SK-N-SH (cell line): ENCODE measurements around the gene GRPEL2. TPM values are rescaled to one million over a fixed set of nuclear protein-coding genes. Genes with fewer than 3 reads are reported as not detected.

ENCODE experiments used
- CTCF ChIA-PET: fragments of 300-600, 350-600 bp; formaldehyde crosslinking; extraction: SDS; loops from one replicate; lab custom pipeline; 2021; lab: Yijun Ruan, JAX
- POLR2A ChIA-PET: fragments of 350-600 bp; sonication (Branson Sonifier 250); formaldehyde crosslinking; extraction: SDS; loops from one replicate; lab custom pipeline; 2020; ENCODE audit warnings: antibody characterized with exemption, inconsistent platforms; lab: Yijun Ruan, JAX
- DNase-seq: peaks from one replicate; pipeline ENCODE4 v3.0.0; 2012
- H2AFZ ChIP-seq: fragments of 200-600 bp; sonication (generic); 2 replicates; pipeline ENCODE4 v1.8.1; 2016; ENCODE audit warnings: antibody characterized with exemption, mild to moderate bottlenecking, low read depth
- H3F3A ChIP-seq: fragments of 200-600 bp; sonication (generic); replicated peaks from 2 replicates; pipeline ENCODE3; 2016; ENCODE audit warnings: antibody characterized with exemption, mild to moderate bottlenecking; ENCODE audit not compliant: insufficient read depth
- H3K27ac ChIP-seq, 2 experiments: fragments of 200-500 bp in 1 of 2; fragments of 200-600 bp in 1 of 2; sonication (Bioruptor generic) in 1 of 2; sonication (generic), shearing (Covaris generic) in 1 of 2; 2 replicates each; pipeline versions ENCODE4 v1.5.1 to v1.6.1; 2014 to 2016; ENCODE audit warnings: low read depth in 2 of 2, inconsistent platforms in 1 of 2, low read length in 1 of 2, mild to moderate bottlenecking in 1 of 2, mixed read lengths in 1 of 2
- H3K27me3 ChIP-seq: fragments of 200-600 bp; sonication (generic), shearing (Covaris generic); 2 replicates; pipeline ENCODE4 v1.6.1; 2016; ENCODE audit warnings: mixed run types; ENCODE audit not compliant: insufficient read depth
- H3K36me3 ChIP-seq, 2 experiments: fragments of 200-500 bp in 1 of 2; fragments of 200-600 bp in 1 of 2; sonication (Bioruptor generic) in 1 of 2; sonication (generic) in 1 of 2; replicated peaks in 1 of 2; 2 replicates each; pipeline versions ENCODE3 to v1.5.1; 2014 to 2016; ENCODE audit warnings: low read length in 1 of 2, mild to moderate bottlenecking in 1 of 2; ENCODE audit not compliant: insufficient read depth in 2 of 2, control insufficient read depth in 1 of 2
- H3K4me1 ChIP-seq, 2 experiments: fragments of 200-500 bp in 1 of 2; fragments of 200-600 bp in 1 of 2; sonication (Bioruptor generic) in 1 of 2; sonication (generic), shearing (Covaris generic) in 1 of 2; 2 replicates each; pipeline versions ENCODE4 v1.5.1 to v1.6.1; 2014 to 2016; ENCODE audit warnings: low read depth in 1 of 2, low read length in 1 of 2, mixed run types in 1 of 2; ENCODE audit not compliant: insufficient read depth in 2 of 2, control insufficient read depth in 1 of 2
- H3K4me2 ChIP-seq: fragments of 200-600 bp; sonication (generic), shearing (Covaris generic); 2 replicates; pipeline ENCODE4 v1.6.1; 2017; ENCODE audit warnings: mixed run types
- H3K4me3 ChIP-seq, 2 experiments: fragments of 200-500 bp in 1 of 2; fragments of 200-600 bp in 1 of 2; sonication (Bioruptor generic) in 1 of 2; sonication (generic), shearing (Covaris generic) in 1 of 2; 2 replicates each; pipeline versions ENCODE4 v1.5.1 to v1.8.1; 2014 to 2016; ENCODE audit warnings: low read depth in 2 of 2, inconsistent platforms in 1 of 2, low read length in 1 of 2, mild to moderate bottlenecking in 1 of 2, mixed read lengths in 1 of 2, moderate library complexity in 1 of 2
- H3K79me2 ChIP-seq: fragments of 200-600 bp; sonication (generic); 2 replicates; pipeline ENCODE4 v1.8.1; 2017; ENCODE audit warnings: mild to moderate bottlenecking; ENCODE audit not compliant: insufficient read depth
- H3K9ac ChIP-seq: fragments of 200-600 bp; sonication (generic); 2 replicates; pipeline ENCODE4 v1.6.1; 2017; ENCODE audit warnings: mixed run types
- H3K9me2 ChIP-seq: fragments of 200-600 bp; sonication (generic); 2 replicates; pipeline ENCODE4 v1.6.1; 2017; ENCODE audit warnings: mixed run types
- H3K9me3 ChIP-seq: fragments of 200-600 bp; sonication (generic); 2 replicates; pipeline ENCODE4 v1.6.1; 2017; ENCODE audit warnings: mixed run types, mild to moderate bottlenecking, moderate library complexity
- H4K20me1 ChIP-seq: fragments of 200-600 bp; sonication (generic); 2 replicates; pipeline ENCODE4 v1.6.1; 2017; ENCODE audit warnings: mild to moderate bottlenecking, mixed run types; ENCODE audit not compliant: insufficient read depth
- CHD2 ChIP-seq: fragments of 150-350 bp; IDR thresholded peaks from 2 replicates; pipeline ENCODE4 v1.6.1; 2018; ENCODE audit warnings: low read length; ENCODE audit not compliant: partially characterized antibody
- FOXJ3 ChIP-seq: sonication (generic); formaldehyde crosslinking; IDR thresholded peaks from 2 replicates; pipeline ENCODE4 v1.5.1; 2020; ENCODE audit warnings: mild to moderate bottlenecking, missing genetic modification reagents
- GABPA ChIP-seq: IDR thresholded peaks from 2 replicates; pipeline ENCODE4 v1.4.0; 2012; ENCODE audit warnings: low read depth, mild to moderate bottlenecking
- MEF2A ChIP-seq: IDR thresholded peaks from 2 replicates; pipeline ENCODE4 v1.4.0; 2012; ENCODE audit warnings: low read depth, borderline replicate concordance
- NRF1 ChIP-seq: IDR thresholded peaks from 2 replicates; pipeline ENCODE4 v1.6.1; 2012; ENCODE audit warnings: low read depth, mild to moderate bottlenecking, low read length
- RCOR1 ChIP-seq: fragments of 150-350 bp; IDR thresholded peaks from 2 replicates; pipeline ENCODE4 v1.6.1; 2017; ENCODE audit warnings: antibody characterized with exemption, low read length
- RXRA ChIP-seq: IDR thresholded peaks from 2 replicates; pipeline ENCODE4 v1.4.0; 2012; ENCODE audit warnings: low read depth, mild to moderate bottlenecking, borderline replicate concordance
- SIN3A ChIP-seq: IDR thresholded peaks from 2 replicates; pipeline ENCODE4 v1.6.1; 2012; ENCODE audit warnings: low read depth, mild to moderate bottlenecking, low read length, moderate library complexity, borderline replicate concordance
- SMC3 ChIP-seq: IDR thresholded peaks from 2 replicates; pipeline ENCODE4 v1.6.1; 2012; ENCODE audit warnings: low read depth, low read length, improper control_type of control experiment
- TAF1 ChIP-seq: IDR thresholded peaks from 2 replicates; pipeline ENCODE4 v1.6.1; 2012; ENCODE audit warnings: low read depth, mild to moderate bottlenecking, low read length, moderate library complexity, borderline replicate concordance
- YY1 ChIP-seq: IDR thresholded peaks from 2 replicates; pipeline ENCODE4 v1.4.0; 2012; ENCODE audit warnings: low read depth, mild to moderate bottlenecking
- WGBS: methylation state at CpG from one replicate; pipeline ENCODE4 v1.1.6; 2017; ENCODE audit warnings: low lambda C conversion rate; 5-methylcytosine and 5-hydroxymethylcytosine counted together
- polyA plus RNA-seq, 3 experiments: library from polyadenylated mRNA; depleted of rRNA; stranded (reverse); fragments of >200 nt; gene quantifications; 2 replicates each; pipeline ENCODE4 v1.2.3, GENCODE V29; 2012
- TF ChIP-seq, protein P1 (sequence below): IDR thresholded peaks from 2 replicates; pipeline ENCODE4 v1.4.0; 2012; ENCODE audit warnings: low read depth, borderline replicate concordance
- TF ChIP-seq, protein P2 (sequence below): fragments of 200-600 bp; sonication (generic); IDR thresholded peaks from 2 replicates; pipeline ENCODE4 v1.6.1; 2017; ENCODE audit warnings: antibody characterized with exemption, mild to moderate bottlenecking, moderate library complexity
- TF ChIP-seq, protein P3 (sequence below): fragments of 150-350 bp; IDR thresholded peaks from 2 replicates; pipeline ENCODE4 v1.6.1; 2016; ENCODE audit warnings: mild to moderate bottlenecking, low read depth, low read length
- TF ChIP-seq, protein P4 (sequence below): fragments of 150-350 bp; IDR thresholded peaks from 2 replicates; pipeline ENCODE4 v1.6.1; 2017; ENCODE audit warnings: antibody characterized with exemption, low read length, low read depth, borderline replicate concordance

The GRPEL2 gene
- polyA plus RNA-seq, 1 of the 3 experiments (the other 2 are of a cell fraction): 4.6 TPM

DNA sequence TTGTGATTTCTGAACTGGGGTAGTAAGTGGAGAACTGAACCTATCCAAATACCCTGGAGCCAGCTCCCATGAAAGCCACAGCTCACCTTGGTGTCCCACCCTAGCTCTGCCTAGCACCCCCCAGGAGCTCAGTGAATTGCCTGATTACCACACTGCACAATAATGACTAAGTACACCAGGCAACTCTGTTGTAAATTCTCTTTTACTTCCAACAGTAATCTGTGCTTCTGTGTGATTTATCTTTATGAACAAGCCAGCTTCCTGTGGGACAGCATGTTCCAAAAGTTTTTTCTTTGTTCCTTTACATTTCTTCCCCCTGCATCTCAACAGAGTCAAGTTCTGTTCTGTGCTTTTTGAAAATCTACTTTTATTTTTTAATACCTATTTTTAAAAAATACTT lies 22.1 kb upstream of the GRPEL2 start:
- Histone ChIP-seq H3K4me2 (no peak overlapping the region), H3K9me2 (no peaks in the 10 kb centered on the region)
- no peak for TF ChIP-seq MEF2A
- TF ChIP-seq FOXJ3 (CRISPR knock-in tag): no peak
- no peak for TF ChIP-seq NRF1
- no peak for TF ChIP-seq CHD2
- TF ChIP-seq, protein P1, sequence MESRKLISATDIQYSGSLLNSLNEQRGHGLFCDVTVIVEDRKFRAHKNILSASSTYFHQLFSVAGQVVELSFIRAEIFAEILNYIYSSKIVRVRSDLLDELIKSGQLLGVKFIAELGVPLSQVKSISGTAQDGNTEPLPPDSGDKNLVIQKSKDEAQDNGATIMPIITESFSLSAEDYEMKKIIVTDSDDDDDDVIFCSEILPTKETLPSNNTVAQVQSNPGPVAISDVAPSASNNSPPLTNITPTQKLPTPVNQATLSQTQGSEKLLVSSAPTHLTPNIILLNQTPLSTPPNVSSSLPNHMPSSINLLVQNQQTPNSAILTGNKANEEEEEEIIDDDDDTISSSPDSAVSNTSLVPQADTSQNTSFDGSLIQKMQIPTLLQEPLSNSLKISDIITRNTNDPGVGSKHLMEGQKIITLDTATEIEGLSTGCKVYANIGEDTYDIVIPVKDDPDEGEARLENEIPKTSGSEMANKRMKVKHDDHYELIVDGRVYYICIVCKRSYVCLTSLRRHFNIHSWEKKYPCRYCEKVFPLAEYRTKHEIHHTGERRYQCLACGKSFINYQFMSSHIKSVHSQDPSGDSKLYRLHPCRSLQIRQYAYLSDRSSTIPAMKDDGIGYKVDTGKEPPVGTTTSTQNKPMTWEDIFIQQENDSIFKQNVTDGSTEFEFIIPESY: no peak
- TF ChIP-seq SMC3: no peak
- no peak for TF ChIP-seq SIN3A
- TF ChIP-seq RXRA: no peak
- TF ChIP-seq, all 33 proteins: peak for 0
- ChIA-PET CTCF (interaction anchor here (0.6 to 3.1 kb wide), 5 partner anchors 44 to 511 kb away, joined by 3 to 14 read pairs (median 3); no protein-coding TSS in a partner anchor), POLR2A (interaction anchor here (0.7 to 1.4 kb wide), 2 partner anchors 22 to 35 kb away, joined by 3 read pairs; partner anchors contain the start of gene PCYOX1L)
- Histone ChIP-seq H3K4me3 (no peak overlapping the region), H3K36me3 (no peaks in the 10 kb centered on the region), H2AFZ (no peak overlapping the region), H3F3A (peaks cover 22% of the 10 kb centered on the region), H3K4me1 (peaks cover 18 to 22% of the 10 kb centered on the region in 2 experiments), H3K27me3 (no peaks in the 10 kb centered on the region), H3K27ac (no peak overlapping the region), H4K20me1 (no peaks in the 10 kb centered on the region), H3K79me2 (no peaks in the 10 kb centered on the region), H3K9me3 (no peaks in the 10 kb centered on the region), H3K9ac (no peak overlapping the region)
- no peak for DNase-seq

DNA sequence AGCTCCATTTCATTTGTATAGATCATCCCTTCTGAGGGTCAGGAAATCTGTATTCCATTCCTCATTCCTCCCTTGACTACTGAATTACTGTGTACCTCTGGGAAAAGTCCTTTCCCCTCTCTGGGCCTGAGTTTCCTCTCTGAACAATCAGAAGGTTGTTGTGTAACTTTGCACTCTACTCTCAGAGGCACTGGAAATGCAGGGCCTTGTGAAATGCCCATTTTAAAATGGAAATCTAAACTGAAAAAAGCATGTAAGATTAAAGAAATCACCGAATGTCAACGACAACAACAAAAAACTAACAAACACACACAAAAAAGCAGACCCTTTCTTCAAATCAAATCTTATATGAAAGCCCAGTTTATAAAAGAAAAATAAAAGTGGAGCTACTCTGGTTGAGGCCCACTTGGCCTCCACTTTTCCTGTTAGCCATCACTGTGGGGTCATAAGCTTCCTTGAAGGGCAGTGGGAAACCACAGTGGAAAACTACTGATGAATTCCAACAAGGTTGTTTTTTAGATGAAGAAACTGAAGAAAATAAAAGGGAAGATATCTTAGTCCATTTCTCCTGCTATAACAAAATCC lies 21.6 kb upstream of the GRPEL2 start:
- TF ChIP-seq, protein P2, sequence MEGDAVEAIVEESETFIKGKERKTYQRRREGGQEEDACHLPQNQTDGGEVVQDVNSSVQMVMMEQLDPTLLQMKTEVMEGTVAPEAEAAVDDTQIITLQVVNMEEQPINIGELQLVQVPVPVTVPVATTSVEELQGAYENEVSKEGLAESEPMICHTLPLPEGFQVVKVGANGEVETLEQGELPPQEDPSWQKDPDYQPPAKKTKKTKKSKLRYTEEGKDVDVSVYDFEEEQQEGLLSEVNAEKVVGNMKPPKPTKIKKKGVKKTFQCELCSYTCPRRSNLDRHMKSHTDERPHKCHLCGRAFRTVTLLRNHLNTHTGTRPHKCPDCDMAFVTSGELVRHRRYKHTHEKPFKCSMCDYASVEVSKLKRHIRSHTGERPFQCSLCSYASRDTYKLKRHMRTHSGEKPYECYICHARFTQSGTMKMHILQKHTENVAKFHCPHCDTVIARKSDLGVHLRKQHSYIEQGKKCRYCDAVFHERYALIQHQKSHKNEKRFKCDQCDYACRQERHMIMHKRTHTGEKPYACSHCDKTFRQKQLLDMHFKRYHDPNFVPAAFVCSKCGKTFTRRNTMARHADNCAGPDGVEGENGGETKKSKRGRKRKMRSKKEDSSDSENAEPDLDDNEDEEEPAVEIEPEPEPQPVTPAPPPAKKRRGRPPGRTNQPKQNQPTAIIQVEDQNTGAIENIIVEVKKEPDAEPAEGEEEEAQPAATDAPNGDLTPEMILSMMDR: no peak
- TF ChIP-seq NRF1 (no peak), GABPA (no peak), SIN3A (no peak), TAF1 (no peak), MEF2A (no peak), YY1 (no peak), RCOR1 (no peak)
- TF ChIP-seq, protein P3, sequence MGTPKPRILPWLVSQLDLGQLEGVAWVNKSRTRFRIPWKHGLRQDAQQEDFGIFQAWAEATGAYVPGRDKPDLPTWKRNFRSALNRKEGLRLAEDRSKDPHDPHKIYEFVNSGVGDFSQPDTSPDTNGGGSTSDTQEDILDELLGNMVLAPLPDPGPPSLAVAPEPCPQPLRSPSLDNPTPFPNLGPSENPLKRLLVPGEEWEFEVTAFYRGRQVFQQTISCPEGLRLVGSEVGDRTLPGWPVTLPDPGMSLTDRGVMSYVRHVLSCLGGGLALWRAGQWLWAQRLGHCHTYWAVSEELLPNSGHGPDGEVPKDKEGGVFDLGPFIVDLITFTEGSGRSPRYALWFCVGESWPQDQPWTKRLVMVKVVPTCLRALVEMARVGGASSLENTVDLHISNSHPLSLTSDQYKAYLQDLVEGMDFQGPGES: no peak
- TF ChIP-seq, protein P4, sequence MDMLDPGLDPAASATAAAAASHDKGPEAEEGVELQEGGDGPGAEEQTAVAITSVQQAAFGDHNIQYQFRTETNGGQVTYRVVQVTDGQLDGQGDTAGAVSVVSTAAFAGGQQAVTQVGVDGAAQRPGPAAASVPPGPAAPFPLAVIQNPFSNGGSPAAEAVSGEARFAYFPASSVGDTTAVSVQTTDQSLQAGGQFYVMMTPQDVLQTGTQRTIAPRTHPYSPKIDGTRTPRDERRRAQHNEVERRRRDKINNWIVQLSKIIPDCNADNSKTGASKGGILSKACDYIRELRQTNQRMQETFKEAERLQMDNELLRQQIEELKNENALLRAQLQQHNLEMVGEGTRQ: no peak
- Histone ChIP-seq H3K79me2 (no peaks in the 10 kb centered on the region), H3K4me2 (no peak overlapping the region), H4K20me1 (no peaks in the 10 kb centered on the region), H3F3A (peaks cover 22% of the 10 kb centered on the region), H3K27ac (no peak overlapping the region), H3K4me3 (no peak overlapping the region), H3K9ac (no peak overlapping the region), H3K27me3 (no peaks in the 10 kb centered on the region), H3K9me2 (no peaks in the 10 kb centered on the region), H3K36me3 (no peaks in the 10 kb centered on the region), H2AFZ (no peak overlapping the region), H3K9me3 (no peaks in the 10 kb centered on the region), H3K4me1 (peaks cover 18 to 22% of the 10 kb centered on the region in 2 experiments)
- DNase-seq: no peak
- 89% methylated on average over 2 of the region's 2 CpGs for WGBS
- CTCF ChIA-PET: interaction anchor here (0.6 to 3.1 kb wide), 6 partner anchors 37 to 511 kb away, joined by 3 to 14 read pairs (median 3); no protein-coding TSS in a partner anchor
- POLR2A ChIA-PET: interaction anchor here (1.4 kb wide), 1 partner anchor 21 kb away, joined by 3 read pairs; no protein-coding TSS in a partner anchor
